Endothelial cell of umbilical vein (primary cell): ENCODE measurements around the gene RAPGEF3. TPM values are rescaled to one million over a fixed set of nuclear protein-coding genes. Genes with fewer than 3 reads are reported as not detected.

Experiments used
- BruUV-seq: library from RNA; stranded (reverse); fragments of 400-500 nt; replicated peaks from 2 replicates; lab custom pipeline; 2021; lab: Mats Ljungman, UMichigan
- CTCF ChIA-PET: fragments of 300-600, 350-600 bp; sonication (Branson Sonifier 250); formaldehyde crosslinking; loops from one replicate; lab custom pipeline; 2021; ENCODE audit warnings: antibody characterized with exemption, inconsistent platforms; lab: Charles Lee
- POLR2A ChIA-PET: fragments of 300-600, 350-600 bp; sonication (Branson Sonifier 250); formaldehyde crosslinking; loops from one replicate; lab custom pipeline; 2021; ENCODE audit warnings: antibody characterized with exemption, inconsistent platforms; lab: Charles Lee
- DNase-seq: peaks from one replicate; pipeline ENCODE4 v3.0.0-alpha.2; 2011; ENCODE audit warnings: low read depth, low spot score
- FAIRE-seq: peaks from 2 replicates; lab custom pipeline; 2011; peaks lifted over from hg19 to GRCh38; lab: Jason Lieb, UNC
- H2AFZ ChIP-seq: 2 replicates; pipeline ENCODE4 v1.6.0; 2012; ENCODE audit warnings: low read depth, low read length, control low read depth, inconsistent platforms
- H3K27ac ChIP-seq: 2 replicates; pipeline ENCODE4 v1.5.1; 2011; ENCODE audit warnings: low read depth, mild to moderate bottlenecking, control low read depth, low read length, moderate library complexity; ENCODE audit not compliant: insufficient read depth
- H3K27me3 ChIP-seq, 2 experiments: 2 replicates each; pipeline versions ENCODE4 v1.6.0 to v1.6.1; 2011; ENCODE audit warnings: low read length in 2 of 2, mixed read lengths in 1 of 2; ENCODE audit not compliant: control insufficient read depth in 2 of 2, insufficient read depth in 2 of 2
- H3K36me3 ChIP-seq, 2 experiments: 2 replicates in 1 of 2; 3 replicates in 1 of 2; pipeline ENCODE4 v1.5.1; 2011; ENCODE audit warnings: low read length in 2 of 2, mild to moderate bottlenecking in 1 of 2, moderate library complexity in 1 of 2; ENCODE audit not compliant: control insufficient read depth in 2 of 2, insufficient read depth in 2 of 2; ENCODE audit errors: extremely low read depth in 1 of 2
- H3K4me1 ChIP-seq: 3 replicates; pipeline ENCODE4 v1.5.1; 2011; ENCODE audit warnings: mild to moderate bottlenecking, low read length; ENCODE audit not compliant: control insufficient read depth, insufficient read depth; ENCODE audit errors: extremely low read depth
- H3K4me2 ChIP-seq: 2 replicates; pipeline ENCODE4 v1.6.1; 2011; ENCODE audit warnings: low read length, control low read depth, mixed read lengths; ENCODE audit not compliant: insufficient read depth
- H3K4me3 ChIP-seq, 3 experiments: fragments of 200-600 bp in 1 of 3; sonication (generic), shearing (Covaris generic) in 1 of 3; replicated peaks in 1 of 3; 2 replicates each; pipeline ENCODE4 v1.5.1; 2011 to 2016; ENCODE audit warnings: control low read depth in 3 of 3, low read length in 3 of 3, mild to moderate bottlenecking in 2 of 3, inconsistent platforms in 1 of 3, low read depth in 1 of 3, moderate library complexity in 1 of 3; ENCODE audit not compliant: insufficient read depth in 1 of 3
- H3K79me2 ChIP-seq: 2 replicates; pipeline ENCODE4 v1.6.0; 2012; ENCODE audit warnings: low read length, inconsistent platforms; ENCODE audit not compliant: control insufficient read depth, insufficient read depth
- H3K9ac ChIP-seq: replicated peaks from 2 replicates; pipeline ENCODE3; 2011; ENCODE audit warnings: low read length, control low read depth; ENCODE audit not compliant: insufficient read depth; ENCODE audit errors: extremely low read depth
- H3K9me1 ChIP-seq: replicated peaks from 3 replicates; pipeline ENCODE4 v1.6.0; 2011; ENCODE audit warnings: mild to moderate bottlenecking, low read length; ENCODE audit not compliant: control insufficient read depth, insufficient read depth; ENCODE audit errors: extremely low read depth
- H3K9me3 ChIP-seq: replicated peaks from 2 replicates; pipeline ENCODE4 v1.5.1; 2012; ENCODE audit warnings: low read length, inconsistent platforms; ENCODE audit not compliant: control insufficient read depth, insufficient read depth
- H4K20me1 ChIP-seq: replicated peaks from 2 replicates; pipeline ENCODE3; 2011; ENCODE audit warnings: mild to moderate bottlenecking, low read length; ENCODE audit not compliant: control insufficient read depth, insufficient read depth; ENCODE audit errors: extremely low read depth
- EZH2 ChIP-seq: IDR thresholded peaks from 2 replicates; pipeline ENCODE4 v1.6.1; 2012; ENCODE audit warnings: borderline replicate concordance, low read depth, mild to moderate bottlenecking, moderate library complexity, low read length, inconsistent platforms; ENCODE audit not compliant: severe bottlenecking
- FOS ChIP-seq: IDR thresholded peaks from 2 replicates; pipeline ENCODE4 v1.6.1; 2011; ENCODE audit warnings: mild to moderate bottlenecking, low read length, moderate library complexity, borderline replicate concordance; ENCODE audit not compliant: insufficient read depth
- GATA2 ChIP-seq: IDR thresholded peaks from 2 replicates; pipeline ENCODE4 v1.7.0; 2011; ENCODE audit warnings: low read depth, mild to moderate bottlenecking, moderate library complexity, mixed read lengths, low read length; ENCODE audit not compliant: insufficient read length, insufficient read depth
- MAX ChIP-seq: IDR thresholded peaks from 2 replicates; pipeline ENCODE4 v1.6.1; 2011; ENCODE audit not compliant: insufficient read depth, insufficient read length
- POLR2A ChIP-seq: IDR thresholded peaks from 2 replicates; pipeline ENCODE4 v1.6.1; 2012; ENCODE audit warnings: low read depth, mild to moderate bottlenecking, control low read depth, low read length
- POLR2AphosphoS5 ChIP-seq: IDR thresholded peaks from 2 replicates; pipeline ENCODE4 v1.6.1; 2012; ENCODE audit warnings: low read depth, mild to moderate bottlenecking, control low read depth, low read length, moderate library complexity; ENCODE audit not compliant: insufficient read depth
- dilution Hi-C: fragments of 300-500 bp; cut with MboI; formaldehyde crosslinking; loops from one replicate; pipeline ENCODE4 v1.15.0; 2019; ENCODE audit warnings: low sequenced_read_pairs; ENCODE audit not compliant: extremely low pct_ligation_motif_present
- intact Hi-C: fragments of 100-400 bp; cut with micrococcal nuclease; formaldehyde crosslinking; loops from one replicate; pipeline ENCODE4 v1.10.0; 2022
- polyA plus RNA-seq, 4 experiments: library from polyadenylated mRNA; depleted of rRNA in 3 of 4; stranded (reverse) in 3 of 4; unstranded in 1 of 4; fragments of >200 nt; gene quantifications; 2 replicates each; pipeline versions ENCODE4 v1.2.1 to v1.2.3, GENCODE V29; 2011 to 2012; ENCODE audit warnings: missing spikeins in 1 of 4
- total RNA-seq: library from RNA; stranded (reverse); gene quantifications from 2 replicates; pipeline ENCODE4 v1.2.3, GENCODE V29; 2021

The RAPGEF3 gene
- total and polyA plus RNA-seq, 2 donors (not counting 3 experiments of a cell fraction or from before 2014, with no cell fraction given), result 34.5 to 55.1 TPM

DNA sequence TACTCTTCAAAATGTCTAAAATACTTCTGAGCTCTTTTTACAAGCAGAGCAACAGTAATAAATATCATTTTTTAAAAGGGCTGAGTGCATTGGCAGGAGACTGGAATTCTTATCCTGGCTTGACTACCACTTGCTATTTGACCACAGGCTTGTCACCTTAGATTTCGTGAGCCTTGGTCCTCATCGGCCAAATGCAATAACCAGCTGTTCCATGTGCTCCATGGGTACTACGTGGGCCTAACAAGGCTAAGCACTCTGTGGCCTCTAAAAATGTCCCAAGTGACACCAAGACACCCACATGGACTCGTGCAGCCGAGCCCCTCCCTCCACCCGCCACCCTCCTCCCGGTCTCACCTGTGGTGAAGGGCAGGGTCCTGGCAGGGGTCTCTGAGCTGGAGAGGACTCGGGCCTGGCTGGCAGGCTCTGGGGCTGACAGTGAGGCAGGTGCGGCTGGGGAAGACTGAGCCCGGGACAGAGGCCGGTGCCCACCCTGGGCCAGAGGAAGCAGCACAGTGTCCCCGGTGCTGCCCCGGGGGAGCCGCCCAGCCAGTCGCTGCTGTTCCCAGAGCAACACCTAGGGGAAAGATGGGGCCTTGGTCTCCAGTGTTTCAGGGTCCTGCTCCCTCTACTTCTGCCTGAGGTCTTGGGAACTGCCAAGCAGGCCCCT lies 34.5 kb upstream of the RAPGEF3 start:
- dilution Hi-C loops (no loop called here), intact Hi-C loops (no loop called here)
- FAIRE-seq, result no peak

GRCh38 chr12:47791874-47792273 lies 33.2 kb upstream of the RAPGEF3 start:
- H3K79me2 ChIP-seq, result peaks cover 4% of the 10 kb centered on the region
- H2AFZ ChIP-seq, result no peak overlapping the region
- no peaks in the 10 kb centered on the region for H4K20me1 ChIP-seq
- CTCF ChIA-PET, result interaction anchor here (1.7 to 15.8 kb wide), 2 partner anchors 10 to 43 kb away, joined by 5 to 427 read pairs; no protein-coding TSS in a partner anchor
- H3K4me2 ChIP-seq, result no peak overlapping the region
- dilution Hi-C loops (no loop called here), intact Hi-C loops (no loop called here)
- no peak overlapping the region for H3K4me3 ChIP-seq
- no peak for FAIRE-seq
- no peak overlapping the region for H3K27ac ChIP-seq
- H3K27me3 ChIP-seq, result no peaks in the 10 kb centered on the region
- H3K9ac ChIP-seq, result no peak overlapping the region
- no TSS peak for BruUV-seq
- H3K9me3 ChIP-seq, result no peaks in the 10 kb centered on the region
- no peak for DNase-seq
- H3K36me3 ChIP-seq, result peaks cover 43 to 85% of the 10 kb centered on the region in 2 experiments
- no peaks in the 10 kb centered on the region for H3K4me1 ChIP-seq
- POLR2A ChIA-PET, result no interaction called here
- H3K9me1 ChIP-seq, result no peaks in the 10 kb centered on the region
- TF ChIP-seq GATA2 (no peak), EZH2 (no peak), POLR2A (no peak), MAX (no peak)

More for the DNA sequence above, 34.5 kb upstream of the RAPGEF3 start:
- Histone ChIP-seq H3K9ac (no peak overlapping the region), H3K9me3 (no peaks in the 10 kb centered on the region), H3K36me3 (peaks cover 36 to 84% of the 10 kb centered on the region in 2 experiments), H3K4me2 (no peak overlapping the region), H3K4me1 (no peaks in the 10 kb centered on the region), H2AFZ (no peak overlapping the region), H3K79me2 (peaks cover 9% of the 10 kb centered on the region), H4K20me1 (no peaks in the 10 kb centered on the region), H3K27ac (no peak overlapping the region), H3K27me3 (no peaks in the 10 kb centered on the region), H3K9me1 (no peaks in the 10 kb centered on the region), H3K4me3 (no peak overlapping the region)
- BruUV-seq, result no TSS peak
- CTCF ChIA-PET, result interaction anchor here (15.8 kb wide), 1 partner anchor 42 kb away, joined by 427 read pairs; no protein-coding TSS in a partner anchor
- DNase-seq, result no peak
- TF ChIP-seq POLR2AphosphoS5 (no peak), EZH2 (no peak), FOS (no peak), GATA2 (no peak)
- POLR2A ChIA-PET, result interaction anchor here (0.6 kb wide), 1 partner anchor 494 kb away, joined by 3 read pairs; no protein-coding TSS in a partner anchor
